ENCODE measurements around the gene HAPLN2.
A peak's percentile ranks its signal among the peaks of the same experiment; 100 is the strongest.

The HAPLN2 gene

DNA sequence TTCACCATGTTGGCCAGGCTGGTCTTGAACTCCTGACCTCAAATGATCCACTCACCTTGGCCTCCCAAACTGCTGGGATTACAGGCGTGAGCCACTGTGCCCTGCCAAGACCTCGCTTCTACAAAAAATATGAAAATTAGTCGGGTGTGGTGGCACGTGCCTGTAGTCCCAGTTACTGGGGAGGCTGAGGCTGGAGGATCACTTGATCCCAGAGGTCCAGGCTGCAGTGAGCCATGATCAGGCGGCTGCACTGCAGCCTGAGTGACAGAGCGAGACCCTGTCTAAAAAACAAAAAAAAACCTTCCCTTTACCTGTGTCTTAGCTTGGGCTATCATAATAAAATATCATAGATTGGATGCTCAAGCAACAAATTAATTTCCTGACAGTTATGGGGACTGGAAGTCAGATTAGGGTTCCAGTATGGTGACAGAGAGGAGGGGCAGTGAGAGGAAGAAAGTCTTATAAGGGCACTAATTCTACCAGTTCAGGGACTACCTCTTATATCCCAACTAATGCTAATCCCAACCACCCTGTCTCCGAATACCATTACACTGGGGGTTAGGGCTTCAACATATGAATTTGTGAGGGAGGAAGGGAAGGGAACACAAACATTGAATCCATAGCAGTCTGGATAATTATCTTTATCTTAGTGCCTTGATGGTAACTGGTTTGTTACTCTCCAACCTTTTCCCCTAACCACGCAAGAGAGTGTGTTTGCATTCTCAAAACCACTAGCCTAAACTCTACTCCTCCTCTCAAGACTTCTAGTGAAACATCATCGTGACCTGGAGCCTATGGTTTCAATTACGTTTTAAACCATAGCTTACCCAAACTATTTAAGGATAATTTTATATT lies 28.7 kb upstream of the HAPLN2 start:
- no peak for DNase-seq
- peak overlapping the region; percentile 88 for H3K4me3 ChIP-seq (ENCODE audit: low read depth, low read length)

DNA sequence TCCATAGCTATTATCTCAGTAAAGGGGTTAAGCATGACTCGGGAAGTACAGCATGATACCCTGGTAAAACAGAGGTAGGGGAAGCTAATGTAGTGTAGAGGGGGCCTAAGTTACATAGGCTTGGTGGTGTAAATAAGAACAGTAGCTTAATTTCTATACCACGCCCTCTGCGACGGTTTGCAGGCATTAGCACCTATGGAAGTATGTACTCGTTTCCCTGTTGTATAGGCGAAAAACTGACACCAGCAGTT lies 28.1 kb upstream of the HAPLN2 start:
- TF ChIP-seq, protein P1, sequence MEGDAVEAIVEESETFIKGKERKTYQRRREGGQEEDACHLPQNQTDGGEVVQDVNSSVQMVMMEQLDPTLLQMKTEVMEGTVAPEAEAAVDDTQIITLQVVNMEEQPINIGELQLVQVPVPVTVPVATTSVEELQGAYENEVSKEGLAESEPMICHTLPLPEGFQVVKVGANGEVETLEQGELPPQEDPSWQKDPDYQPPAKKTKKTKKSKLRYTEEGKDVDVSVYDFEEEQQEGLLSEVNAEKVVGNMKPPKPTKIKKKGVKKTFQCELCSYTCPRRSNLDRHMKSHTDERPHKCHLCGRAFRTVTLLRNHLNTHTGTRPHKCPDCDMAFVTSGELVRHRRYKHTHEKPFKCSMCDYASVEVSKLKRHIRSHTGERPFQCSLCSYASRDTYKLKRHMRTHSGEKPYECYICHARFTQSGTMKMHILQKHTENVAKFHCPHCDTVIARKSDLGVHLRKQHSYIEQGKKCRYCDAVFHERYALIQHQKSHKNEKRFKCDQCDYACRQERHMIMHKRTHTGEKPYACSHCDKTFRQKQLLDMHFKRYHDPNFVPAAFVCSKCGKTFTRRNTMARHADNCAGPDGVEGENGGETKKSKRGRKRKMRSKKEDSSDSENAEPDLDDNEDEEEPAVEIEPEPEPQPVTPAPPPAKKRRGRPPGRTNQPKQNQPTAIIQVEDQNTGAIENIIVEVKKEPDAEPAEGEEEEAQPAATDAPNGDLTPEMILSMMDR (IDR thresholded peaks at IDR 0.05; ENCODE audit: low read depth, low read length) = no peak
- H3K27me3 ChIP-seq = no peaks in the 10 kb centered on the region
- H3K4me1 ChIP-seq = no peaks in the 10 kb centered on the region
- no peaks in the 10 kb centered on the region for H3K9me3 ChIP-seq
- no peak for DNase-seq
- H3K36me3 ChIP-seq = peaks cover 40% of the 10 kb centered on the region
- H3K4me3 ChIP-seq (ENCODE audit: low read depth, low read length) = peak overlapping the region; percentile 88

More for the DNA sequence above, 28.7 kb upstream of the HAPLN2 start:
- Histone ChIP-seq H3K36me3 (peaks cover 34% of the 10 kb centered on the region), H3K9me3 (no peaks in the 10 kb centered on the region), H3K4me1 (no peaks in the 10 kb centered on the region), H3K27me3 (no peaks in the 10 kb centered on the region)
- TF ChIP-seq, protein P1 (IDR thresholded peaks at IDR 0.05; ENCODE audit: low read depth, low read length) = no peak

DNA sequence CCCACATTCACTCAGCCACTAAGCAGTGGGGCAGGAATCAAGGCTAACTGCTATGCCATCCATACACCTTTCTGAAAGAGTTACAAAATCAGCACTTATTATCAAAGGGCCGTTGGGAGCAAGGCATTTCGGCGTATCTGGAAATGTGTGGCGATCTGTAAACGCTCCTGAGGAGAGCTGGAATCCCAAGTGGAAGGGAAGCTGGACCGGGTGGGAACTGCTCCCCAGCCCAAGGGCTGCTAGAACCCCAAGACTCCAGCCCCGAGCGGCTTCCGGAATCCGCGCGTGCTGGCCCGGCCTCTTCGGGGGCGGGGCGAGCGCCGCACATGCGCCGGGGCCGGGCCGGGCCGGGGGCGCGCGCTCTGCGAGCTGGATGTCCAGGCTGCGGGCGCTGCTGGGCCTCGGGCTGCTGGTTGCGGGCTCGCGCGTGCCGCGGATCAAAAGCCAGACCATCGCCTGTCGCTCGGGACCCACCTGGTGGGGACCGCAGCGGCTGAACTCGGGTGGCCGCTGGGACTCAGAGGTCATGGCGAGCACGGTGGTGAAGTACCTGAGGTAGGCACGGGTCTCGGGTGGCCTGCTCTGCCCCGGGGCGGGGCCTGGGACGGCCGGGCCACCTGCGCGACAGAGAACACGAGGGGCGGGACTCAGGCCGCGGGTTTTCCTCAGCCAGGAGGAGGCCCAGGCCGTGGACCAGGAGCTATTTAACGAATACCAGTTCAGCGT lies 27.6 kb upstream of the HAPLN2 start, which contains the start of gene NAXE:
NAXE (plus strand) TSS at position 345 of the 726 bp plus-strand sequence; CDS start at position 374, 29 bp downstream.
- H3K4me3 ChIP-seq (ENCODE audit: low read depth, low read length) = peak within 1 kb of the TSS; percentile 88
- H3K36me3 ChIP-seq = peaks cover 45% of the 10 kb centered on the region
- TF ChIP-seq, protein P1 (IDR thresholded peaks at IDR 0.05; ENCODE audit: low read depth, low read length) = no peak
- H3K4me1 ChIP-seq = no peaks in the 10 kb centered on the region
- no peaks in the 10 kb centered on the region for H3K27me3 ChIP-seq
- DNase-seq = peak; percentile 78
- H3K9me3 ChIP-seq = no peaks in the 10 kb centered on the region

DNA sequence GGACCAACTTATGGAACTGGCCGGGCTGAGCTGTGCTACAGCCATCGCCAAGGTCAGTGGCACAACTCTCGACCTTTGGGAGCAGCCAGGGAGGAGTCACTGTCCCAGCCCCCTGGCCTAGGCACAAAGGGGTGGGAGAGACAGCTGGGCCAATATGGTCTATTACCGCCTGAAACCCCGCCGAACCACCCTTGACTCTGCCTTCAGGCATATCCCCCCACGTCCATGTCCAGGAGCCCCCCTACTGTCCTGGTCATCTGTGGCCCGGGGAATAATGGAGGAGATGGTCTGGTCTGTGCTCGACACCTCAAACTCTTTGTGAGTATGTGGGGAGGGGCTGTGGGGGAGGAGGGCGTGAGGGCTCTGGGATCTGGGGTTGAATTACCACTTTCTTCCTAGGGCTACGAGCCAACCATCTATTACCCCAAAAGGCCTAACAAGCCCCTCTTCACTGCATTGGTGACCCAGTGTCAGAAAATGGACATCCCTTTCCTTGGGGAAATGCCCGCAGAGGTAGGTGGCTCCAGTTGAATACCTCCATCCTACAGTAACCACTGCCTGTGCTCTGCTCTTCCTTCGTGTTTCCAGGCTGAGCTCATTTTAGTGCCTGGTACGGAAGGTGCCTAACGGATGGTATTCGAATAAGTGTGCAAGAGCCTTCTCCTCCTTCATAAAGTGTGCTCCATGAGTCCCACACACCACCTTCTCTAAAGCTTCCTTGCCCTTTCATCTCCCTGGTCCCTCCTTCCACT lies 26.9 kb upstream of the HAPLN2 start:
- no peak for DNase-seq
- TF ChIP-seq, protein P1 (IDR thresholded peaks at IDR 0.05; ENCODE audit: low read depth, low read length) = no peak
- H3K4me1 ChIP-seq = no peaks in the 10 kb centered on the region
- H3K36me3 ChIP-seq = peaks cover 52% of the 10 kb centered on the region
- no peaks in the 10 kb centered on the region for H3K9me3 ChIP-seq
- no peaks in the 10 kb centered on the region for H3K27me3 ChIP-seq
- peak overlapping the region; percentile 88 for H3K4me3 ChIP-seq (ENCODE audit: low read depth, low read length)

DNA sequence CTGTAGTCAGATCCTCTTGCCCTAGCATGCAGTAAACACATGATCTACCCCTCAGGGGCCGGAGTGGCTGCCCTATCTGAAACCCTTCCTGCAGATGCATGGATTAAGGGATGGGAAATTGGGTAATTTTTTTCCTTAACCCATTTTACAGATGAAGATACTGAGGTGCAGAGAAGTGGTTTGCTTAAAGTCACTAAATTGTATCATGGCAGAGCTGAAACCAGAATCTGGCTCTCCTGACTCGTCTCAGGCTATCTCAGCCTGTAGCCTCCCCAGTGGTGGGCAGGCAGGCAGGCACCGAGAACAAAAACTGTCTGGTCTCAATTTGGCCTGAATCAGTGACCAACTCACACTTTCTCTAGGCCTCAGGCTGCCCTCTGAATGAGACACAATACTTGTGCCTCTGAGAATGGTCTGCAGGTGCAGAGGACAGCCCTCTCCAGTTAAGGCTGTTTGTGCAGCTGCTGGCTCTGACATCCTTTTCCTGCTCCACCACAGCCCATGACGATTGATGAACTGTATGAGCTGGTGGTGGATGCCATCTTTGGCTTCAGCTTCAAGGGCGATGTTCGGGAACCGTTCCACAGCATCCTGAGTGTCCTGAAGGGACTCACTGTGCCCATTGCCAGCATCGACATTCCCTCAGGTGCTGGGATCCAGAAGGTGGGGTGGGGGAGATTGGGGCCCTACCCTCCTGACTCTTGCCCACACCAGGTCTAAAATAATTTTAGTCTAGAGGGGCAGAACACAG lies 26.1 kb upstream of the HAPLN2 start:
- Histone ChIP-seq H3K9me3 (no peaks in the 10 kb centered on the region), H3K4me3 (ENCODE audit: low read depth, low read length) (no peak overlapping the region; the same call in 1 of the 2 replicates), H3K4me1 (no peaks in the 10 kb centered on the region), H3K27me3 (no peaks in the 10 kb centered on the region), H3K36me3 (peaks cover 60% of the 10 kb centered on the region)
- TF ChIP-seq, protein P1 (IDR thresholded peaks at IDR 0.05; ENCODE audit: low read depth, low read length) = no peak
- no peak for DNase-seq

Measured in BE2C (cell line).